Choroid plexus epithelial cell (primary cell): Measurements from ENCODE around the gene NECTIN1.
"Not testable (repeated sequence)": the region's sequence is repeated elsewhere in the genome, so short reads cannot be mapped to it uniquely, and the experiment has no call there.

ENCODE experiments used
- DNase-seq: peaks from one replicate; pipeline ENCODE4 v3.0.0-alpha.2; 2010; ENCODE audit warnings: low read depth
- H3K4me3 ChIP-seq: 2 replicates; pipeline ENCODE4 v1.5.1; 2011; ENCODE audit warnings: low read depth, mild to moderate bottlenecking, control low read depth, low read length, moderate library complexity
- CTCF ChIP-seq: conservative IDR thresholded peaks from 2 replicates; pipeline ENCODE4 v1.5.1; 2011; ENCODE audit warnings: low read depth, mild to moderate bottlenecking, control low read depth, inconsistent platforms, low read length, moderate library complexity

NECTIN1 gene

GRCh38 chr11:119608781-119609180 is 120.2 kb downstream of the NECTIN1 start:
- no peak for TF ChIP-seq CTCF
- no peak for DNase-seq
- no peak overlapping the region for H3K4me3 ChIP-seq

GRCh38 chr11:119608201-119608600 is 120.8 kb downstream of the NECTIN1 start:
- no peak for DNase-seq
- no peak overlapping the region for H3K4me3 ChIP-seq
- TF ChIP-seq CTCF: no peak

- H3K4me3 ChIP-seq: no peak overlapping the region
- TF ChIP-seq CTCF: no peak
- DNase-seq: no peak
These were observed 121.3 kb downstream of the NECTIN1 start for GRCh38 chr11:119607726-119608125.

GRCh38 chr11:119605137-119605665 is 123.8 kb downstream of the NECTIN1 start:
- TF ChIP-seq CTCF: no peak
- no peak overlapping the region for H3K4me3 ChIP-seq
- DNase-seq: no peak

GRCh38 chr11:119602745-119603373 is 126.1 kb downstream of the NECTIN1 start:
- no peak for DNase-seq
- TF ChIP-seq CTCF: peak; percentile 33
- H3K4me3 ChIP-seq: no peak overlapping the region

GRCh38 chr11:119599864-119600541 is 129.0 kb downstream of the NECTIN1 start:
- DNase-seq: no peak
- TF ChIP-seq CTCF: no peak
- H3K4me3 ChIP-seq: no peak overlapping the region

GRCh38 chr11:119595941-119596340 is 133.1 kb downstream of the NECTIN1 start:
- H3K4me3 ChIP-seq, DNase-seq: not testable (repeated sequence)
